GM19397 (cell line): ENCODE measurements around the gene ASXL2.
"Not testable (repeated sequence)": the region's sequence is repeated elsewhere in the genome, so short reads cannot be mapped to it uniquely, and the experiment has no call there.

Experiments
- ATAC-seq: cut with Tn5 transposase; IDR thresholded peaks from one replicate; pipeline ENCODE4 v1.9.1; 2021; ENCODE audit warnings: mild to moderate bottlenecking, moderate library complexity; ENCODE audit not compliant: unreplicated experiment

Gene ASXL2

DNA sequence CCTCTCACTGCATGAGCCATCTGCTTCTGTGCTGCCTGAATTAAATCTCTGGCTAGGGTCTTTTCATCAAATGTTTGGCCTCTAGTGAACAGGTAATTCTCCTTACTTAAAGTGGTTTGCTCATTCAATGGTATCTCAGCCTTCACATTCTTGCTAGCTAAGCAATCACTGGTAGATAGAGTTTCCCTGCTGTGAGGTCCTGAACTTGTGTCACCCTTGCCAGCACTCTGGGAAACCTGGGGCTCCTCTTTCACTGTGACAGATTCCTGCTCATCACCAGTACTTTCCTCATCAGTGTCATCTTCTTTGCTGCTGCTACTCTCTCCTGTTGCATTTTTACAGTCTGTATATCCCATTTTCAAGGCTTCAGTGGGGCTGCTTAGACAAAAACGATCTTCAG lies 135.8 kb downstream of the ASXL2 start:
- ATAC-seq: no peak

DNA sequence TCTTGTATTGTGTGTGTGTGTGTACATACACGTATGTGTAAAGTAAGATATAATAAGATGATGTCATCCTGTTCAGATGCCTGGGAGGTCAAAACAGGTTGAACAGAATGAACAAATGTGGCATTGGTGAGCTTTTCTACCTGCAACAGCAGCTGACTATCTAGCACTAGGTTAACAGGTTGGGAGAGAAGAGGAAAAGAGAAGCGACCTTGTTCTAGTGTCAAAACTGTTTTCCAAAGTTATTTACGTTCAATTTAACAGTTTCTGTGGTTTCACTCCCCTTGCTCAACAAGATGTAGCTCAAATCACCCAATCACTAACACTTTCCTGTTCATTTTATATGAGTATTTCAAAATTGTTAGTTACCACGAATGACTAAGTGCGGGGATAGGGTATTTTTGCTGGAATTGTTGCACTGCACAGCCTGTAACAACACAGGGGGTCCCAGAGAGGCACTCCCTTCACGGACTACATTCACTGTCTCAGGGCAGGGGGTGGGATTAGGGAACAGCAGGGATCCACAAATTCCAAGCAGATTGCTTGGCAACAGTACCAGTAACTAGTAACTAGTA lies 137.4 kb downstream of the ASXL2 start:
- no peak for ATAC-seq

DNA sequence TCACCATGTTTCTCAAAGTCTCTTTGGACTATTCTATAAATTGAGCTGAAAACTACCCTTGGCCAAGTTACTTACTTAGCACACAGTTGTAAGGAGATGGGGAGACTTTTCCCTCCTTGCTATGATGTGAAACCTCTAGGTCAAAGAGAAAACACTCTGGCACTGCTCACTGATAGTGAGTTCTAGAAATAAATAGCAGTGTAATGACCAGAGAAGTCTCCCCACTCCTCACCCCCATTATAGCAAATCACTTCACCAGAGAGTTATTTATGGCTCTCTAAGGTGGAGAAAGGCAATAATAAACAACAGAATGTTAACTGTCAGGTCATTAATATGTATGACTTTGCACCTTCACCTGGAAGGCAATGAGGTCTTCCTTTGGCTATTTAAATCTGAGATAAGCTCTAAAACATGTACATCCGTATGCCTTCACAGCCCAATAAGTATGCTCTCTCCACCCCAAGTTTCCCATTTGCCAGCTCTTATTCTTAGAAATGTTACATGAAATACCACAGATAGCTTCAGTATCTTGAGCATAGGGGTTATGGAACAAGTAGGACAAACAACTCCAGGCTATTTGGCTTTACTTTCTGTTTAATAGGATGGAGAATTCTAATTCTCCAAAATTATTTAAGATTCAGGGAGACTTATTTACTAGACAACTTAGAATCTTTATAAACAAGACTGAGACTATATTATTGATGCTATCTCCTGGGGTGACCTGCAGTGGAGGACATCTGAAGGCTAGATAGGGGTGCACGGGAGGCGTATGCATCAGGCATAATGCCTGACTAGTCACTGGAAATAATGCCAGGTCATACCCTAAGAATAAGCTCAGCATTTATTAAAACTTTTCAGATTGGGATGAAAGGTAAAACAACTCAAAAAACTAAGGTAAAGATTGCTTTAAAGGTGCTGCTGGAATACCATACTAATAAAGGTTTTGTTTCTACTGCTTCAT lies 139.6 kb downstream of the ASXL2 start:
- ATAC-seq: no peak

DNA sequence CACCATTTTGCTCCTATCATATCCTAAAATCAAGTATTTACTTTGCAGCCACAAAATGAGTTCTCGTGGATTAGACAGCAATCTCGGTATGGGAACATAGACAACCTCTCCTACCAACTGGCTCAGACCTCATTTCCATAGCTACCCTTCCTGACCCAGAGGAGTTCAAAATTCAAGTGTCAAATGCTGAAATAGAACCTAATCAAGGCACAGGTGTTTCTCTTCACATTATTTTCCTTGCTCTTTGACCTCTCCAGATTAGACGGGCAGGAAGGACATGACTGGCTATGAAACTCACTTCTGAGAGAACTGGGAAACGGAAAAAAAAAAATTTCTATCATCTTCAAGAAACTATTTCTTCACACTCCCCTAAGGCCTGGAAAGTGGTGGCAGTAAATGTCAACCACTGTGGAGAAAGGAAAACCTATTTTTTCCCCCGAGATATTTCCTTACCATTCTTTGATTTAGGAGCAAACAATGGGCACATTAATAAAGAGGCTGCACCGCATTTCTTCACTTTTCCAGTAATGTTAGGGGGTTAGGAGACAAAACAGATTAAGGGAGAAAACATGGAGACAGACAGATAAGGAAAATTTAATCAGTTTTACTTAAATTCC lies 141.3 kb downstream of the ASXL2 start:
- no peak for ATAC-seq

DNA sequence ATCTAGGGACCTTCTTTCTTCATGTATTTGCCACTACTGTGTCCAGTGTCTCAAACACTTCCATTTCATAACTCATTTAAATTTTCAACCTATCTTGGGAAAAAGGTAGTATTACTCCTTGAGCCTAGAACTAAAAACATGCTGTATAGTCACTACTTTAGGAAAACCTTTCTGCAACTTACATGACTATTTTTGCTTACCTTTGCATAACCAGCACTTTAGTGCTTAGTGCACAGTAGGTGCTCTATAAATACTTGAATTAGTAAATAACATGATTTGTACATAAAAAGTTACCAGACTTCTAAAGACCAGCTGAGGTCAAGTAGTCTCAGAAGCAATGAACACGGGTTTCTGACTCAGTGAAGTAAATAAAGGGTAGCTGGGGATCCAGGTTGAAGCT lies 142.5 kb downstream of the ASXL2 start:
- no peak for ATAC-seq

DNA sequence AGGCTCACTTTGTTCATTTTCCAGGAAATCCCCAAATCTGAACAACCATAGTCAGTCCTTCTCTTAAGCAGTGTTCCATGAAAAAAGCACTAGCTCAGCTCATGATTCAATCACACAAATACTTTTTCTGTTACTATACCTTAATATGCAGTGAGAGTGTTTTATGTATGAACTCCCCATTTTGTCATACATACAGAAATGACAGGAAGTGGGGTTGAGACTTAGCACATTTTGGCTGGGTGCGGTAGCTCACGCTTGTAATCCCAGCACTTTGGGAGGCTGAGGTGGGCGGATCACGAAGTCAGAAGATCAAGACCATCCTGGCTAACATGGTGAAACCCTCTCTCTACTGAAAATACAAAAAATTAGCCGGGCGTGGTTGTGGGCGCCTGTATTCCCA lies 149.7 kb downstream of the ASXL2 start:
- no peak for ATAC-seq

DNA sequence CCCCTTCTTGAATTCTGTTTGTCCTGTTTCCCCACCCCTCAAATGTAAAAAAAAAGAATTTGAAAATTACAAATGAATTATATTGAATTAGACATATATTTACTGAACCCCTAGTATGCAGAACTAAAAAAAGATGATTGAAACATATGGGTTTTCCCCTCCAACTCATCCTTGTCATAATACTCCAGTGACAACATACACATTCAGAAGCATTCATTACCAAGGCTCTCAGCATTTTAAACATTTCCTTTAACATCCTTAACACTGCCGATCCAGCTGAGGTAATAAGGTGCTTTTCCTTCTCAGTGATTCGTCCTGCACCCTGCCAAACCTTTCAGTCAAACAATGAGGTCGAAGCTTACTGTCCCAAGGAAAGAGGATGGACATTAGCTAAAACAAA lies 151.8 kb downstream of the ASXL2 start:
- ATAC-seq: no peak

DNA sequence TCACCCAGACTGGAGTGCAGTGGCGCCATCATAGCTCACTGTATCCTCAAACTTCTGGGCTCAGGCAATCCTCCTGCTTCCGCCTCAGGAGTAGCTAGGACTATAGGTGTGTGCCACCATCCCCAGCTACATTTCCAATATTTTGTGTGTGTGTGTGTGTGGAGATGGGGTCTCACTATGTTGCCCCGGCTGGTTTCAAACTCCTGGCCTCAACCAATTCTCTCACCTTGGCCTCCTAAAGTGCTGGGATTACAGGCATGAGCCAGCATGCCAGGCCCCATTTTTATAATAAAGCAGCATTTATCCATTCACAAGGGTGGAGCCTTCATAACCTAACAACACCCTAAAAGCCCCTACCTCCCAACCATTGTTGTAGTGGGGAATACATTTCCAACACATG lies 152.4 kb downstream of the ASXL2 start:
- ATAC-seq: no peak

DNA sequence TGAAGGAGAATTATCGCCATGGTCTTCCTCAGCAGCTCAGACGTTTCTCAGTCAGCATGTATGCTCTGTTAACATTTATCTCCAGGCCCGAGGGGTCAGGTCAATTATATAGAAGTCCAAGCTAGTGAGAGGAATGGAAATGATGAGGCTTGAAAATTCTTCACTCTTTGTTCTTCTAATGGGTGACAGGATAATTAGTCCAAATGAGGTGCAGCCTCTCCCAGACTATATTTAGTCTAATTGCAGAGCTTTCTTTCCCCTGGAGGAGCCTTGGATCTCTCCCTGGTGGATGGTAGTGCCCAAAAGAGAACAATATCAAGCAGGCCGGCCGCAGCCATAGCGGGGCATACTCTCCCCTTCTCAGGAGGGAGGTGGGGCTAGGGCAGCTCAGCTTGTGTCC lies 153.5 kb downstream of the ASXL2 start:
- ATAC-seq: no peak

DNA sequence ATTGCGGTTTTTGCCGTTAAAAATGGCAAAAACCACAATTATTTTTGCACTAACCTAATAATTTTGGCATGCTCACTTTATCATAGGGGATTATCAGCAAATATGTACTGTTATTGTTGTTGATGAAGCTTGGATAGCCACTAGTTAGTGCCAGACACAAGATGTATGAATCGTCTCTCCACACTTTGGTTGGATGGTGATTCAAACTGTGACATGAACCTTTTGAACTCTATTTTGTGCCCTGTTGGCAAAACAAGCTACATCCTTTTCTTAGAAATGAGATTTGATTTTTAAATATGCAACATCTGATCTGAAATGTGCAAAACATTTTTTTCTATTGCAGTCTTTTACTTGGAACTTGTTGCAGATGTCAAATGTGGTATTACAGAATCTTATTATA lies 156.1 kb downstream of the ASXL2 start:
- ATAC-seq: no peak

DNA sequence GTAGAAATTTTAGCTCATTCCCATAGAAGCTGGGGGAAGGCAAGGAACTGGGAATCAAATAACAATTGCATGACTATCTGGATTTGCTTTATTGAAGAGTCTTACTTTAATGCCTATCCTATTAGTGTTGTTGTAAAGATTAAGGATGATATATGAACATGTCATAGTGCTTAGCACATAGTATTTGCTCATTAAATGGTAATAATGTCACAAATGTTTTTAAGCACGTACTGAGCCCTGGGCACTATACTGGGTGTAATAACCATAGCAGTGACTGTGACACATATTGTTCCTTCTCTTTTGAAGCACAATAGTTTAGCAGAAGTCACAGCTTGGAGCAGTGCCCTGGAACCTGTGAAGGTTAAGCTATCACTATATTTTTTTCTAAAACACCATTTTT lies 157.7 kb downstream of the ASXL2 start:
- ATAC-seq: no peak

DNA sequence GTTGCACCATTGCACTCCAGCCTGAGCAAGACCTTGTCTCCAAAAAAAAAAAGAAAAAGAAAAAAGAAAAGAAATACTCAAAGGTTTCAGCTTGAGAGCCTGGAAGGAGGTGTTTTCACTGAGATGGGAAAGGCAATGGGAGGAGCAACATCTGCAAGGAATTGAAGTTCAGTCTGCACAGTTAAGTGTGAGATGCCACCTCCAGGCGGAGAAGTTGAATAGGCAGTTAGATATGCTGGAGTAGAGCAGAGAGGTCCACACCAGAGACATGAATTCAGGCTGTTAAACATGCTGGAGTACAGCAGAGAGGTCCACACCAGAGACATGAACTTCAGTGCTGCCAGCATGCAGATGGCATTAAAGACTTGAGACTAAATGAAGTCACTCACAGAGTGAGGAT lies 163.5 kb downstream of the ASXL2 start:
- no peak for ATAC-seq

DNA sequence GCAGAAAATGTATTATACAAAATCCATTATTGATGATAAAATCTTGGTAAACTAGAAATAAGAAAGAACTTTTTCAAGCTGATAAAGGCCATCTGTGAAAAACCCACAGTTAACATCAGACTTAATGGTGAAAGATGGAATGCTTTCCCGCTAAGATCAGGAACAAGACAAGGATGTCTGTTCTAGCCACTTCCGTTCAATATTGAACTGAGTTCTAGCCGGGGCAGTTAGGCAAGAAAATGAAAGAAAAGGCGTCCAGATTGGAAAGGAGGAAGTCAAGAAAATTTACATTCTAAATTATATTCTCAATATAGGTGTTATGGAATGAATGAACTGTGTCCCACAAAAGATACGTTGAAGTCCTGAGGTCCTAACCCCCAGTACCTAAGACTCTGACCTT lies 165.8 kb downstream of the ASXL2 start:
- no peak for ATAC-seq

DNA sequence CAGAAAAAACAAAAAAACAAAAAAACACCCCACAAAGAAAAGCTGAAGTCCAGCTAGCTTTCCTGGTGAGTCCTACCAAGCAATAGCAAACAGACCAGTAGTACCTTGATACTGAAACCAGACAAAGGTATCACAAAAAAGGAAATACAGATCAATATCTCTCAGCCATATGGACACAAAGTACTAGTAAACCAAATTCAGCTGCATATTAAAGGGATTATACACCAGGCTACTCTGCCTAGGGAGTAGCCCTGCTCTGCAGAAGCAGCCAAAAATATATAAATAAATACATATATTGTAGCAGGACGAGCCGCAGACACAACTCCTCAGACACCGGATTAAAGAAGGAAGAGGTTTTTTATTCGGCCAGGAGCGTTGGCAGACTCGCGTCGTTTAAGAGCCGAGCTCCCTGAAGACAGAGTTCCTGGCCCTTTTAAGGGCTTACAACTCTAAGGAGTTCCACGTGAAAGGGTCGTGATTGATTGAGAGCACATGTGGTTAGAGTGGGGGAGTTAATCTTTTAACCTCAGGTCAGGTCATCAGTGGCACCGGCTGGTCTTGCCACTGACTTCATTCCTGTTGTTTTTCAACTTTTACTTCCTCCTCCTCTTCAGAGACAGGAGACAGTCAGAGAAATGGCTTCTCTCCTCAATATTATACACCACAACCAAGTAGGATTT lies 166.5 kb downstream of the ASXL2 start:
- no peak for ATAC-seq

DNA sequence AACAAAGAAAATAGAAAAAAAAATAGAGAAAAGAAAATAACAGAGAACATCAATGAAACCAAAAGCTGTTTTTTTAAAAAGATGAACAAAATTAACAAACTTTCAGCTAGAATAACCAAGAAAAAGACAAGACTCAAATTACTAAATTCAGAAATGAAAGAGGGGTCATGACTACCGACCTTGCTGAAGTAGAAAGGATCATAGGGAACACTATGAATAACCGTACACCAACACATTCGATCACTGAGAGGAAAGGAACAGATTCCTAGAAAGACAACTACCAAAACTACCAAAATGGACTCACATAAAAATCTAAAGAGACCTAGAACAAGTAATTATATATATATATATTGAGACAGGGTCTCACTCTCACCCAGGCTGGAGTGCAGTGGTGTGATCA lies 167.5 kb downstream of the ASXL2 start:
- ATAC-seq: no peak

DNA sequence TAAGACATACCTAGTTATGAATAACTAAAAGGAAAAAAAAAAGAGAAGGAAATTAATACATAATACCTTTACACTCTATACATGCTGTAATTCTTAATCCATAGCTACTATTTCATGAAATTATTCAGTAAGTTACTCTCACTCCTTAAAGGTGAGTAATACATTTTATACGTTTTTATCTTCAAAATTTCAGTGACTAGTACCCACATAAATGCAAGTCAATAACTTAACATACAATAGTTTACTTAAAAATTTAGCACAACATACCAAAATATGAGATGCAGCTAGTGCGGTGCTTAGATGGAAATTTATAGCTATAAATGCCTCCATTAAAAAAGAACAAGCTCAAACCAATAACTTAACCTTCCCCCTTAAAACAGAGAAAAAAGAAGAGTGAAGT lies 168.9 kb downstream of the ASXL2 start:
- ATAC-seq: no peak

DNA sequence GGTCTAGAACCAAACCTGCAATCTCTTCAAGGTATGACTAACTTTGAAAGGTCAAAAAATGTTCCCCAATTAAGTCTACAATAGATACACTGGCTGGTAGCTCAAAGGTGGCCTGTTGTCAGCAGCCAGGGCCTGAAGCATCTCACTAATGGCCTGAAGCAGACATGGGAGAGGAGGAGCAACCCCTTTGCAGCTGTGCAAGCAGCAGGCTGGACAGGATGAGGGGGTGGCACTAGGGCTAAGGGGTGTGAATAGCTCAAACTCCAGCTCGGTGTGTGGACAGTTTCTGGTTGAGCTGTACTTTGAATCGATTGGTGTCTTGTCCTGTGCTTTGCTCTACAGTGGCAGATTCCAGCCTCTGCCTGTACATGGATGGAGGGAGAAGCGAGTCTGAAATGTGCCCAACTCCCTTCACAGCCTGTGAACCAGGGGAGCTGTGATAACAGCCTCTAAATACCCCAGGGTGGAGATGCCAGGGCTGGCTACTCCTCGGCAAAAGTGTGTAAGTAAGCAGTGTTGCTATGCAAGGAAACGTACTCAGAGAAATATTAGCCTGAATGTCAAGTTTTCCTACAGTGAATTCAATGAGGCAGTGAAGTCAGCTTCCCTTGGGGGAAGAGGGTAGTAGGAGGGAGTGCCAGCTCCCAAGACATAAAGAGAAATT lies 170.2 kb downstream of the ASXL2 start:
- no peak for ATAC-seq

DNA sequence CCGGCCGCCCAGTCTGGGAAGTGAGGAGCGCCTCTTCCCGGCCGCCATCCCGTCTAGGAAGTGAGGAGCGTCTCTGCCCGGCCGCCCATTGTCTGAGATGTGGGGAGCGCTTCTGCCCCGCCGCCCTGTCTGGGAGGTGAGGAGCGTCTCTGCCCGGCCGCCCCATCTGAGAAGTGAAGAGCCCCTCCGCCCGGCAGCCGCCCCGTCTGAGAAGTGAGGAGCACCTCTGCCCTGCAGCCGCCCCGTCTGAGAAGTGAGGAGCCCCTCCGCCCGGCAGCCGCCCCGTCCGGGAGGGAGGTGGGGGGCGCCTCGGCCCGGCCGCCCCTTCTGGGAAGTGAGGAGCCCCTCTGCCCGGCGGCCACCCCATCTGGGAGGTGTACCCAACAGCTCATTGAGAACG lies 172.7 kb downstream of the ASXL2 start:
- not testable (repeated sequence) for ATAC-seq

DNA sequence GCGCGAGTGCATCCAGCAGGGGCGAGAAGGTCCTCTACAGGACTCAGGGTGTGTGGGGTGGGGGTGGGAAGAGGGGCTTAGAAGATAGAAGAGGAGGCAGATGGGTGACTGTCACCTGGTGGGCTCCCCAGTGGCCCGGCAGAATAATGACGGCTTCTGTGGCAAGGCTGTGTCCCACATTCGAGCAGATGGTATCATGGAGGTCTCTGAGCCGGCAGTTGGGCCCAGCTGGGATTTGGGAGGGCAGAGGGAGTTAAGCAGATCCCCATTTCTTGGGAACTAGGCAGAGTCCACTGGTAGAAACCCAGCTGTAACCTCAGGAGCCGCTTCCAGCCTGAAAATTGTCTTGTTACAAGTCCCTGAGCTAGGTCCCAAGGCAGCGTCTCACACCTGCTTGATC lies 176.5 kb downstream of the ASXL2 start:
- ATAC-seq: no peak

DNA sequence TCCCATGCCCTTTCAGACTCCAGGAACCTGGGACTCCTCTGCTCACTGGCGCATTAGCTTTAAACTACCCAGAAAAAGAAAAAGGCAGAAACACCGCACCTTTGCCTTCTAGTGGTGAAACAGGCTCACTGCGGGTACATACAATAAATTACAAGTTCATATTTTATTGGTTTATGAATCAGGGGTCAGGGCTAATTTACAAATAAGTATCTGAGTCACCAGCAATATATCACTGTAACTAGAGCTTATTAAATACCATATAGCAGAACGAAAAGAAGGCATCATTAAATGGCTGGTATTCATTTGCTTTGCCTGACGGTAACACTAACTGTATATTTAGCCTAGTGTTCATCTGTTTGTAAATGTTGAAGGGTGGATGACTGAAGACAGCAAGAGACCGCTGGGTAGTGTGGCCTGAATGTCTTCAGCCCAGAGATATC lies 178.0 kb downstream of the ASXL2 start:
- ATAC-seq: no peak

DNA sequence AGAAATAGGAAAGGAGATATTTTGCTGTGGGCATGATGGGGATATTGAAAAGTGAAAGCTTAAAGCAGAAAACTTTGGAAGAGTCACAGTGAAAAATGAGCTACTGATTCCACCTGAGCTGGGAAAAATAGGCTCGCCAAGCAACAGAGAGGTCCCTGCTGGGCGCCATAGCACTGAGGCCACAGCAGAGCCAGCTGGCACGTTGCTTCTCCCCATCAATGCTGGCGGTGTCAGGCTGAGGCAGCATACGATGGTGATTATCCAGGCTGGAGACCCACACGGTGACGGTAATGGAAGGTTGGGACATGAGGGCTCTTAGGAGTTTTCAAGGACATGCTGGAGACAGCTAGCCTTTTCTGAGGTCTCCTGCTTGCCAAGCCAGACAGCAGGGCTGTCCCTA lies 179.1 kb downstream of the ASXL2 start:
- ATAC-seq: no peak
